ENCODE measurements around the gene PCOLCE2.

- TF ChIP-seq, protein P1, sequence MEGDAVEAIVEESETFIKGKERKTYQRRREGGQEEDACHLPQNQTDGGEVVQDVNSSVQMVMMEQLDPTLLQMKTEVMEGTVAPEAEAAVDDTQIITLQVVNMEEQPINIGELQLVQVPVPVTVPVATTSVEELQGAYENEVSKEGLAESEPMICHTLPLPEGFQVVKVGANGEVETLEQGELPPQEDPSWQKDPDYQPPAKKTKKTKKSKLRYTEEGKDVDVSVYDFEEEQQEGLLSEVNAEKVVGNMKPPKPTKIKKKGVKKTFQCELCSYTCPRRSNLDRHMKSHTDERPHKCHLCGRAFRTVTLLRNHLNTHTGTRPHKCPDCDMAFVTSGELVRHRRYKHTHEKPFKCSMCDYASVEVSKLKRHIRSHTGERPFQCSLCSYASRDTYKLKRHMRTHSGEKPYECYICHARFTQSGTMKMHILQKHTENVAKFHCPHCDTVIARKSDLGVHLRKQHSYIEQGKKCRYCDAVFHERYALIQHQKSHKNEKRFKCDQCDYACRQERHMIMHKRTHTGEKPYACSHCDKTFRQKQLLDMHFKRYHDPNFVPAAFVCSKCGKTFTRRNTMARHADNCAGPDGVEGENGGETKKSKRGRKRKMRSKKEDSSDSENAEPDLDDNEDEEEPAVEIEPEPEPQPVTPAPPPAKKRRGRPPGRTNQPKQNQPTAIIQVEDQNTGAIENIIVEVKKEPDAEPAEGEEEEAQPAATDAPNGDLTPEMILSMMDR (conservative IDR thresholded peaks at IDR 0.05): no peak
- TF ChIP-seq EZH2 (IDR thresholded peaks at IDR 0.05; ENCODE audit: low read depth): no peak
Observed at GRCh38 chr3:142863010-142863817, 25.7 kb downstream of the PCOLCE2 start.

All from PC-9 (cell line).